NCI-H526 (cell line): ENCODE data around the gene PGBD5.

Experiments used
- DNase-seq, 2 experiments: peaks; one replicate each; lab custom pipeline; 2025; lab: John Stamatoyannopoulos, UW

PGBD5 gene

GRCh38 chr1:230322421-230322756 is 103.7 kb downstream of the PGBD5 start:
- DNase-seq: no peak

GRCh38 chr1:230321741-230322420 is 104.3 kb downstream of the PGBD5 start:
- DNase-seq: no peak

- no peak for DNase-seq
Observed at GRCh38 chr1:230321341-230321740, 104.8 kb downstream of the PGBD5 start.

- no peak for DNase-seq
Observed at GRCh38 chr1:230320804-230321203, 105.3 kb downstream of the PGBD5 start.

- DNase-seq: no peak
Observed at GRCh38 chr1:230319014-230319747, 107.0 kb downstream of the PGBD5 start.

- no peak for DNase-seq
Observed at GRCh38 chr1:230317823-230318819, 108.0 kb downstream of the PGBD5 start.

- DNase-seq: no peak
Observed at GRCh38 chr1:230316864-230317745, 109.0 kb downstream of the PGBD5 start.

- no peak for DNase-seq
Observed at GRCh38 chr1:230315099-230315498, 111.0 kb downstream of the PGBD5 start.

- DNase-seq: no peak
Observed at GRCh38 chr1:230314142-230314470, 112.0 kb downstream of the PGBD5 start.

GRCh38 chr1:230313453-230314141 is 112.5 kb downstream of the PGBD5 start:
- DNase-seq: no peak

- no peak for DNase-seq
Observed at GRCh38 chr1:230312676-230313075, 113.5 kb downstream of the PGBD5 start.

GRCh38 chr1:230310381-230311163 is 115.6 kb downstream of the PGBD5 start:
- DNase-seq: peak in 1 of 2 experiments; percentile 61

- DNase-seq: no peak
Observed at GRCh38 chr1:230309646-230310177, 116.4 kb downstream of the PGBD5 start.

- no peak for DNase-seq
Observed at GRCh38 chr1:230308821-230309220, 117.3 kb downstream of the PGBD5 start.

GRCh38 chr1:230308039-230308438 is 118.1 kb downstream of the PGBD5 start:
- DNase-seq: no peak

- DNase-seq: no peak
Observed at GRCh38 chr1:230307213-230307612, 118.9 kb downstream of the PGBD5 start.

- DNase-seq: no peak
Observed at GRCh38 chr1:230306169-230306568, 120.0 kb downstream of the PGBD5 start.

GRCh38 chr1:230303822-230304221 is 122.3 kb downstream of the PGBD5 start:
- no peak for DNase-seq

GRCh38 chr1:230303069-230303468 is 123.1 kb downstream of the PGBD5 start:
- no peak for DNase-seq

- no peak for DNase-seq
Observed at GRCh38 chr1:230301822-230302221, 124.3 kb downstream of the PGBD5 start.
